HUES64 (cell line): ENCODE measurements around the gene ZBTB17.

Experiments used
- H3K27ac ChIP-seq: 2 replicates; pipeline ENCODE4 v1.7.0; 2013; ENCODE audit warnings: low read depth, low read length, inconsistent platforms
- H3K27me3 ChIP-seq: 2 replicates; pipeline ENCODE4 v1.6.1; 2013; ENCODE audit warnings: mild to moderate bottlenecking, low read length; ENCODE audit not compliant: insufficient read depth
- H3K36me3 ChIP-seq: 2 replicates; pipeline ENCODE4 v1.6.1; 2013; ENCODE audit warnings: mild to moderate bottlenecking, low read length; ENCODE audit not compliant: insufficient read depth
- H3K4me1 ChIP-seq: 2 replicates; pipeline ENCODE4 v1.6.1; 2013; ENCODE audit warnings: mild to moderate bottlenecking, low read length, moderate library complexity; ENCODE audit not compliant: insufficient read depth
- H3K4me3 ChIP-seq: 2 replicates; pipeline ENCODE4 v1.5.1; 2013; ENCODE audit warnings: mild to moderate bottlenecking, low read length, moderate library complexity
- H3K9ac ChIP-seq: 2 replicates; pipeline ENCODE4 v1.6.1; 2013; ENCODE audit warnings: mild to moderate bottlenecking, low read depth, low read length
- H3K9me3 ChIP-seq: 2 replicates; pipeline ENCODE4 v1.6.1; 2013; ENCODE audit warnings: low read depth, low read length; ENCODE audit not compliant: insufficient read depth
- WGBS: fragments of 150-250, 120-280 bp; methylation state at CpG from one replicate; pipeline ENCODE4 v1.1.7; 2013; ENCODE audit warnings: missing lambda C conversion rate; 5-methylcytosine and 5-hydroxymethylcytosine counted together

ZBTB17 gene

GRCh38 chr1:15943328-15943991, 32.4 kb downstream of the ZBTB17 start:
- Histone ChIP-seq H3K4me3 (no peak overlapping the region), H3K27ac (no peak overlapping the region), H3K27me3 (no peaks in the 10 kb centered on the region), H3K9me3 (no peaks in the 10 kb centered on the region), H3K36me3 (peaks cover 84% of the 10 kb centered on the region), H3K4me1 (peaks cover under 1% of the 10 kb centered on the region; the same call in 1 of the 2 replicates), H3K9ac (no peak overlapping the region)
- WGBS: 96% methylated on average over 33 of the region's 33 CpGs

- H3K9ac ChIP-seq: no peak overlapping the region
- peaks cover 91% of the 10 kb centered on the region for H3K36me3 ChIP-seq
- H3K4me1 ChIP-seq: no peaks in the 10 kb centered on the region
- H3K4me3 ChIP-seq: no peak overlapping the region
- H3K9me3 ChIP-seq: no peaks in the 10 kb centered on the region
- H3K27ac ChIP-seq: no peak overlapping the region
- 94% methylated on average over 18 of the region's 18 CpGs for WGBS
- H3K27me3 ChIP-seq: no peaks in the 10 kb centered on the region
Observed at GRCh38 chr1:15942661-15943327, 33.1 kb downstream of the ZBTB17 start.

GRCh38 chr1:15941899-15942660, 33.8 kb downstream of the ZBTB17 start:
- no peak overlapping the region for H3K4me3 ChIP-seq
- H3K36me3 ChIP-seq: peaks cover 92% of the 10 kb centered on the region
- H3K4me1 ChIP-seq: no peaks in the 10 kb centered on the region
- no peaks in the 10 kb centered on the region for H3K9me3 ChIP-seq
- H3K27ac ChIP-seq: no peak overlapping the region
- WGBS: 95% methylated on average over 32 of the region's 32 CpGs
- no peak overlapping the region for H3K9ac ChIP-seq
- H3K27me3 ChIP-seq: no peaks in the 10 kb centered on the region

GRCh38 chr1:15941044-15941840, 34.7 kb downstream of the ZBTB17 start:
- H3K9me3 ChIP-seq: no peaks in the 10 kb centered on the region
- H3K27ac ChIP-seq: no peak overlapping the region

GRCh38 chr1:15940110-15941043, 35.5 kb downstream of the ZBTB17 start:
- WGBS: 88% methylated on average over 12 of the region's 13 CpGs
- Histone ChIP-seq H3K27ac (no peak overlapping the region), H3K9ac (no peak overlapping the region), H3K4me3 (no peak overlapping the region), H3K4me1 (no peaks in the 10 kb centered on the region), H3K27me3 (no peaks in the 10 kb centered on the region), H3K36me3 (peaks cover 90% of the 10 kb centered on the region), H3K9me3 (no peaks in the 10 kb centered on the region)

More at GRCh38 chr1:15941044-15941840, 34.7 kb downstream of the ZBTB17 start:
- Histone ChIP-seq H3K36me3 (peaks cover 92% of the 10 kb centered on the region), H3K4me3 (no peak overlapping the region), H3K27me3 (no peaks in the 10 kb centered on the region), H3K9ac (no peak overlapping the region), H3K4me1 (no peaks in the 10 kb centered on the region)
- WGBS: 92% methylated on average over 13 of the region's 13 CpGs

- Histone ChIP-seq H3K4me3 (no peak overlapping the region), H3K27ac (no peak overlapping the region), H3K9ac (no peak overlapping the region), H3K36me3 (peaks cover 93% of the 10 kb centered on the region), H3K9me3 (no peaks in the 10 kb centered on the region), H3K27me3 (no peaks in the 10 kb centered on the region), H3K4me1 (no peaks in the 10 kb centered on the region)
- WGBS: 91% methylated on average over 17 of the region's 17 CpGs
Observed at GRCh38 chr1:15939181-15940109, 36.5 kb downstream of the ZBTB17 start.

- Histone ChIP-seq H3K9ac (no peak overlapping the region), H3K4me1 (no peaks in the 10 kb centered on the region), H3K36me3 (peaks cover 95% of the 10 kb centered on the region), H3K4me3 (no peak overlapping the region), H3K27ac (no peak overlapping the region), H3K27me3 (no peaks in the 10 kb centered on the region), H3K9me3 (no peaks in the 10 kb centered on the region)
- 95% methylated on average over 8 of the region's 8 CpGs for WGBS
Observed at GRCh38 chr1:15938628-15939161, 37.2 kb downstream of the ZBTB17 start.

GRCh38 chr1:15937706-15938168, 38.2 kb downstream of the ZBTB17 start:
- Histone ChIP-seq H3K4me3 (no peak overlapping the region), H3K27me3 (no peaks in the 10 kb centered on the region), H3K9me3 (no peaks in the 10 kb centered on the region), H3K36me3 (peaks cover 96% of the 10 kb centered on the region), H3K9ac (no peak overlapping the region), H3K27ac (no peak overlapping the region), H3K4me1 (no peaks in the 10 kb centered on the region)
- WGBS: 79% methylated on average over 14 of the region's 14 CpGs

GRCh38 chr1:15937146-15937545, 38.8 kb downstream of the ZBTB17 start:
- H3K27me3 ChIP-seq: no peaks in the 10 kb centered on the region
- H3K27ac ChIP-seq: peak overlapping the region; percentile 50; the same call in 1 of the 2 replicates
- no peaks in the 10 kb centered on the region for H3K4me1 ChIP-seq
- no peak overlapping the region for H3K4me3 ChIP-seq
- peaks cover 96% of the 10 kb centered on the region for H3K36me3 ChIP-seq
- H3K9me3 ChIP-seq: no peaks in the 10 kb centered on the region
- 91% methylated on average over 7 of the region's 7 CpGs for WGBS
- H3K9ac ChIP-seq: no peak overlapping the region
